ENCODE measurements around the gene MDK. TPM values are rescaled to one million over a fixed set of nuclear protein-coding genes. Genes with fewer than 3 reads are reported as not detected.

MDK gene
- total RNA-seq, 1 experiment from 2014 or later, result 699 TPM

- H3K9me3 Mint-ChIP-seq (ENCODE audit: unreplicated experiment), result no peaks in the 10 kb centered on the region
- BruUV-seq (replicated peaks), result no TSS peak
- peak in 1 of 2 experiments; percentile 29 for DNase-seq
- TF ChIP-seq, protein P1, sequence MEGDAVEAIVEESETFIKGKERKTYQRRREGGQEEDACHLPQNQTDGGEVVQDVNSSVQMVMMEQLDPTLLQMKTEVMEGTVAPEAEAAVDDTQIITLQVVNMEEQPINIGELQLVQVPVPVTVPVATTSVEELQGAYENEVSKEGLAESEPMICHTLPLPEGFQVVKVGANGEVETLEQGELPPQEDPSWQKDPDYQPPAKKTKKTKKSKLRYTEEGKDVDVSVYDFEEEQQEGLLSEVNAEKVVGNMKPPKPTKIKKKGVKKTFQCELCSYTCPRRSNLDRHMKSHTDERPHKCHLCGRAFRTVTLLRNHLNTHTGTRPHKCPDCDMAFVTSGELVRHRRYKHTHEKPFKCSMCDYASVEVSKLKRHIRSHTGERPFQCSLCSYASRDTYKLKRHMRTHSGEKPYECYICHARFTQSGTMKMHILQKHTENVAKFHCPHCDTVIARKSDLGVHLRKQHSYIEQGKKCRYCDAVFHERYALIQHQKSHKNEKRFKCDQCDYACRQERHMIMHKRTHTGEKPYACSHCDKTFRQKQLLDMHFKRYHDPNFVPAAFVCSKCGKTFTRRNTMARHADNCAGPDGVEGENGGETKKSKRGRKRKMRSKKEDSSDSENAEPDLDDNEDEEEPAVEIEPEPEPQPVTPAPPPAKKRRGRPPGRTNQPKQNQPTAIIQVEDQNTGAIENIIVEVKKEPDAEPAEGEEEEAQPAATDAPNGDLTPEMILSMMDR (IDR thresholded peaks at IDR 0.05; ENCODE audit: insufficient read depth in 1 of 2, low read depth in 1 of 2, low read length in 1 of 2, severe bottlenecking in 1 of 2, unreplicated experiment in 1 of 2), result no peak
- H3K4me1 ChIP-seq, result no peaks in the 10 kb centered on the region
- peak overlapping the region; percentile 42 for H3K4me3 ChIP-seq (ENCODE audit: low read depth, low read length)
- POLR2A ChIA-PET, result interaction anchor here (0.6 kb wide), 1 partner anchor 95 kb away, joined by 3 read pairs; no protein-coding TSS in a partner anchor
- intact Hi-C loops (cut with micrococcal nuclease; ENCODE audit: unreplicated experiment), result no loop called here
- no peaks in the 10 kb centered on the region for H3K9me3 ChIP-seq
- H3K36me3 Mint-ChIP-seq (ENCODE audit: insufficient read depth, unreplicated experiment), result no peaks in the 10 kb centered on the region
- no peaks in the 10 kb centered on the region for H3K4me1 Mint-ChIP-seq (ENCODE audit: low read depth, unreplicated experiment)
- no peaks in the 10 kb centered on the region for H3K36me3 ChIP-seq (ENCODE audit: control insufficient read depth, insufficient read depth, low read length)
- peaks cover 15% of the 10 kb centered on the region for H3K27me3 Mint-ChIP-seq (ENCODE audit: insufficient read depth, unreplicated experiment)
- H3K27me3 ChIP-seq (replicated peaks; ENCODE audit: control insufficient read depth, insufficient read depth, low read length), result peaks cover 4% of the 10 kb centered on the region
- H3K27ac Mint-ChIP-seq (ENCODE audit: unreplicated experiment), result no peak overlapping the region
- H3K4me3 Mint-ChIP-seq (ENCODE audit: unreplicated experiment), result peak overlapping the region; percentile 58
- CTCF ChIA-PET, result interaction anchor here (0.6 to 1.0 kb wide), 3 partner anchors 14 to 488 kb away, joined by 3 to 4 read pairs (median 3); partner anchors contain the start of gene DGKZ
These were observed 48.7 kb upstream of the MDK start for GRCh38 chr11:46332568-46333393.

DNA sequence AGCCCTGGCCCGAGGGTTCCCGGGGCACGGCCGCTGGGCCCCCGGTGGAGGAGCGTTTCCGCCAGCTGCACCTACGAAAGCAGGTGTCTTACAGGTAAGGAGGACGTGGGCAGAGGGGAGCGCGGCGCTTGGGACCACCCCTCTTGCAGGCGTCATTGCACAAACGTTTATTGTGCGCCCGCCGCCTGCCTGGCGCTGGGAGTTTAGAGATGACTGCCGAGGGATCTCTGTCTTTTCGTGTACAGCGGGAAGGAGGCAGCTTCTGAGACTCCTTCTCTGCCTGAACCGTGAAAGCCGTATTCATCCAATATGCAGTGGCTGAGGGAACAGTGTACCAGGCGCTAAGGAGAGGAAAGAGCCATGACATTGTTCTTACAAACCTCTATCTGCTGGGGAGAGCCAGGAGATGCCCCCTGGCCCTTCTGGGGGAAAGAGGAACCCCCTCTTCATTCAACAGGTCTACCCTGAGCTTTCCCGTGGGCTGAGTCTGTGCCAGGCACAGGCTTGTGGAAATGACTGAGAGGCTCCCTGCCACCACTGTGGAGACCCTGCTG is 48.0 kb upstream of the MDK start:
- H3K9me3 ChIP-seq, result no peaks in the 10 kb centered on the region
- Mint-ChIP-seq H3K36me3 (ENCODE audit: insufficient read depth, unreplicated experiment) (no peaks in the 10 kb centered on the region), H3K27ac (ENCODE audit: unreplicated experiment) (no peak overlapping the region), H3K9me3 (ENCODE audit: unreplicated experiment) (no peaks in the 10 kb centered on the region), H3K4me1 (ENCODE audit: low read depth, unreplicated experiment) (no peaks in the 10 kb centered on the region), H3K4me3 (ENCODE audit: unreplicated experiment) (peak overlapping the region; percentile 58), H3K27me3 (ENCODE audit: insufficient read depth, unreplicated experiment) (peaks cover 15% of the 10 kb centered on the region)
- H3K4me3 ChIP-seq (ENCODE audit: low read depth, low read length), result peak overlapping the region; percentile 42; the same call in 1 of the 2 replicates
- CTCF ChIA-PET, result interaction anchor here (0.6 to 1.0 kb wide), 3 partner anchors 14 to 488 kb away, joined by 3 to 4 read pairs (median 3); partner anchors contain the start of gene DGKZ
- POLR2A ChIA-PET, result no interaction called here
- intact Hi-C loops (cut with micrococcal nuclease; ENCODE audit: unreplicated experiment), result no loop called here
- DNase-seq, result no peak
- BruUV-seq (replicated peaks), result no TSS peak
- TF ChIP-seq, protein P1 (IDR thresholded peaks at IDR 0.05; ENCODE audit: insufficient read depth in 1 of 2, low read depth in 1 of 2, low read length in 1 of 2, severe bottlenecking in 1 of 2, unreplicated experiment in 1 of 2), result no peak
- no peaks in the 10 kb centered on the region for H3K36me3 ChIP-seq (ENCODE audit: control insufficient read depth, insufficient read depth, low read length)
- peaks cover under 1% of the 10 kb centered on the region; the same call in 1 of the 2 replicates for H3K4me1 ChIP-seq
- H3K27me3 ChIP-seq (replicated peaks; ENCODE audit: control insufficient read depth, insufficient read depth, low read length), result peaks cover 4% of the 10 kb centered on the region

- Histone ChIP-seq H3K4me1 (peaks cover 8% of the 10 kb centered on the region), H3K27me3 (replicated peaks; ENCODE audit: control insufficient read depth, insufficient read depth, low read length) (peaks cover 4% of the 10 kb centered on the region), H3K4me3 (ENCODE audit: low read depth, low read length) (no peak overlapping the region), H3K9me3 (no peaks in the 10 kb centered on the region), H3K36me3 (ENCODE audit: control insufficient read depth, insufficient read depth, low read length) (no peaks in the 10 kb centered on the region)
- Mint-ChIP-seq H3K27ac (ENCODE audit: unreplicated experiment) (no peak overlapping the region), H3K9me3 (ENCODE audit: unreplicated experiment) (no peaks in the 10 kb centered on the region), H3K4me3 (ENCODE audit: unreplicated experiment) (no peak overlapping the region), H3K36me3 (ENCODE audit: insufficient read depth, unreplicated experiment) (no peaks in the 10 kb centered on the region), H3K27me3 (ENCODE audit: insufficient read depth, unreplicated experiment) (peaks cover 15% of the 10 kb centered on the region), H3K4me1 (ENCODE audit: low read depth, unreplicated experiment) (no peaks in the 10 kb centered on the region)
- no TSS peak for BruUV-seq (replicated peaks)
- ChIA-PET CTCF (no interaction called here), POLR2A (no interaction called here)
- intact Hi-C loops (cut with micrococcal nuclease; ENCODE audit: unreplicated experiment), result no loop called here
- no peak for DNase-seq
- TF ChIP-seq, protein P1 (IDR thresholded peaks at IDR 0.05; ENCODE audit: insufficient read depth in 1 of 2, low read depth in 1 of 2, low read length in 1 of 2, severe bottlenecking in 1 of 2, unreplicated experiment in 1 of 2), result no peak
These were observed 47.3 kb upstream of the MDK start for GRCh38 chr11:46334211-46334610.

Measured in Caco-2 (cell line).